GM23248 (cell line): ENCODE data around the gene TSPYL4. TPM values are rescaled to one million over a fixed set of nuclear protein-coding genes. Genes with fewer than 3 reads are reported as not detected.

ENCODE experiments used
- DNase-seq: peaks from one replicate; pipeline ENCODE4 v3.0.0-alpha.2; 2015
- H2AFZ ChIP-seq: fragments of 200-600 bp; sonication (generic); 2 replicates; pipeline ENCODE4 v1.6.1; 2016; ENCODE audit warnings: antibody characterized with exemption
- H3F3A ChIP-seq: fragments of 200-600 bp; sonication (generic); 2 replicates; pipeline ENCODE4 v1.6.1; 2016; ENCODE audit warnings: mild to moderate bottlenecking, antibody characterized with exemption, mixed run types; ENCODE audit not compliant: insufficient read depth
- H3K27ac ChIP-seq: fragments of 200-600 bp; sonication (generic); 2 replicates; pipeline ENCODE4 v1.5.1; 2016; ENCODE audit warnings: mild to moderate bottlenecking
- H3K27me3 ChIP-seq: fragments of 200-600 bp; sonication (generic); replicated peaks from 2 replicates; pipeline ENCODE4 v1.6.1; 2016; ENCODE audit warnings: mild to moderate bottlenecking; ENCODE audit not compliant: insufficient read depth
- H3K36me3 ChIP-seq: fragments of 200-600 bp; sonication (generic); 2 replicates; pipeline ENCODE4 v1.6.1; 2016; ENCODE audit warnings: low read depth, mild to moderate bottlenecking
- H3K4me1 ChIP-seq: fragments of 200-600 bp; sonication (generic); 2 replicates; pipeline ENCODE4 v1.6.1; 2016; ENCODE audit warnings: mild to moderate bottlenecking; ENCODE audit not compliant: insufficient read depth
- H3K4me2 ChIP-seq: fragments of 200-600 bp; sonication (generic); one replicate; pipeline ENCODE4 v1.6.1; 2016; ENCODE audit warnings: mild to moderate bottlenecking; ENCODE audit not compliant: unreplicated experiment
- H3K4me3 ChIP-seq: fragments of 200-600 bp; sonication (generic); 2 replicates; pipeline ENCODE4 v1.5.1; 2016; ENCODE audit warnings: mild to moderate bottlenecking
- H3K79me2 ChIP-seq: fragments of 200-600 bp; sonication (generic); 2 replicates; pipeline ENCODE4 v1.6.1; 2016; ENCODE audit warnings: mild to moderate bottlenecking; ENCODE audit not compliant: insufficient read depth
- H3K9ac ChIP-seq: fragments of 200-600 bp; sonication (generic); 2 replicates; pipeline ENCODE4 v1.6.1; 2016; ENCODE audit warnings: mild to moderate bottlenecking
- H3K9me2 ChIP-seq: fragments of 200-600 bp; sonication (generic); 2 replicates; pipeline ENCODE4 v1.6.1; 2016; ENCODE audit warnings: mixed run types, mild to moderate bottlenecking, moderate library complexity; ENCODE audit not compliant: insufficient read depth
- H3K9me3 ChIP-seq: fragments of 200-600 bp; sonication (generic); one replicate; pipeline ENCODE4 v1.6.1; 2017; ENCODE audit warnings: low read depth
- H4K20me1 ChIP-seq: fragments of 200-600 bp; sonication (generic); 2 replicates; pipeline ENCODE4 v1.6.0; 2016; ENCODE audit not compliant: insufficient read depth
- EZH2 ChIP-seq: fragments of 200-600 bp; sonication (generic); IDR thresholded peaks from 2 replicates; pipeline ENCODE4 v1.6.1; 2018; ENCODE audit warnings: antibody characterized with exemption, mild to moderate bottlenecking; ENCODE audit not compliant: insufficient read depth, poor library complexity, severe bottlenecking
- EZH2phosphoT487 ChIP-seq: fragments of 200-600 bp; sonication (generic); IDR thresholded peaks from 2 replicates; pipeline ENCODE4 v1.6.1; 2018; ENCODE audit warnings: antibody characterized with exemption, moderate library complexity, mild to moderate bottlenecking, low read depth; ENCODE audit not compliant: insufficient read depth
- WGBS, 2 experiments: methylation state at CpG; one replicate each; pipeline ENCODE4 v1.1.6; 2015 to 2017; ENCODE audit warnings: low lambda C conversion rate in 2 of 2, low coverage in 1 of 2; ENCODE audit errors: missing lambda C conversion rate in 2 of 2; 5-methylcytosine and 5-hydroxymethylcytosine counted together
- in situ Hi-C: fragments of 300-500 bp; cut with MboI; formaldehyde crosslinking; loops from 2 replicates; pipeline ENCODE4 v1.15.0; 2020
- polyA plus RNA-seq: library from polyadenylated mRNA; unstranded; fragments of >200 nt; fragmentation: Nextera tagmentation; extraction: Ambion mirVana; gene quantifications from 2 replicates; pipeline ENCODE4 v1.2.1, GENCODE V29; 2016
- total RNA-seq: library from RNA; depleted of rRNA; stranded (reverse); fragments of >200 nt; shearing (Covaris generic); gene quantifications from 2 replicates; pipeline ENCODE4 v1.2.3, GENCODE V29; 2014; rRNA removed

The TSPYL4 gene
- total and polyA plus RNA-seq, 2 experiments from 2014 or later, result 32.3 to 38.2 TPM

- H4K20me1 ChIP-seq, result no peaks in the 10 kb centered on the region
- H3K79me2 ChIP-seq, result no peaks in the 10 kb centered on the region
- H3F3A ChIP-seq, result peaks cover 5% of the 10 kb centered on the region; the same call in 1 of the 2 replicates
- no peaks in the 10 kb centered on the region for H3K27me3 ChIP-seq
- no peaks in the 10 kb centered on the region for H3K9me2 ChIP-seq
- no peak overlapping the region for H2AFZ ChIP-seq
- 96 to 97% methylated on average over 3 of the region's 3 CpGs for WGBS, 2 experiments
- DNase-seq, result no peak
- H3K4me1 ChIP-seq, result peaks cover 4% of the 10 kb centered on the region
- H3K4me2 ChIP-seq, result no peak overlapping the region
- in situ Hi-C loops, result no loop called here
- no peaks in the 10 kb centered on the region for H3K9me3 ChIP-seq
- no peak overlapping the region for H3K4me3 ChIP-seq
- no peak overlapping the region for H3K9ac ChIP-seq
- TF ChIP-seq EZH2phosphoT487 (no peak), EZH2 (no peak)
- H3K27ac ChIP-seq, result no peak overlapping the region
- no peaks in the 10 kb centered on the region for H3K36me3 ChIP-seq
Measured at GRCh38 chr6:116200619-116201249, 53.1 kb downstream of the TSPYL4 start.

Other genes starting within 250 kb of the TSPYL4 start
- gene FRK, start 193.2 kb downstream of the TSPYL4 start, total RNA-seq, result 0.13 and 0.32 TPM in 2 replicates
- gene FRK, start 193.2 kb downstream of the TSPYL4 start, polyA plus RNA-seq, result 0.06 and 0.09 TPM in 2 replicates
- 1.8 and 3.4 TPM in 2 replicates for gene NT5DC1, start 153.2 kb downstream of the TSPYL4 start, total RNA-seq
- 15.0 and 15.4 TPM in 2 replicates for gene NT5DC1, start 153.2 kb downstream of the TSPYL4 start, polyA plus RNA-seq
- gene COL10A1, start 127.9 kb downstream of the TSPYL4 start, total RNA-seq, result 0.63 and 1.7 TPM in 2 replicates
- gene COL10A1, start 127.9 kb downstream of the TSPYL4 start, polyA plus RNA-seq, result 0.94 and 0.95 TPM in 2 replicates
- gene TSPYL1, start 25.9 kb upstream of the TSPYL4 start, total RNA-seq, result 79.4 and 89.1 TPM in 2 replicates
- 71.5 and 73.5 TPM in 2 replicates for gene TSPYL1, start 25.9 kb upstream of the TSPYL4 start, polyA plus RNA-seq
- gene DSE, start 116.9 kb upstream of the TSPYL4 start, total RNA-seq, result 76.9 and 83.9 TPM in 2 replicates
- gene DSE, start 116.9 kb upstream of the TSPYL4 start, polyA plus RNA-seq, result 42.7 and 44.6 TPM in 2 replicates
- gene CALHM6, start 207.3 kb upstream of the TSPYL4 start, total RNA-seq, result not detected in 2 replicates
- 1.6 and 1.7 TPM in 2 replicates for gene CALHM6, start 207.3 kb upstream of the TSPYL4 start, polyA plus RNA-seq